COLO668 (cell line): ENCODE measurements around the gene RPUSD2.
"Not testable (repeated sequence)": the region's sequence is repeated elsewhere in the genome, so short reads cannot be mapped to it uniquely, and the experiment has no call there.

Source experiments
- DNase-seq: peaks from one replicate; lab custom pipeline; 2025; ENCODE audit not compliant: unreplicated experiment; lab: John Stamatoyannopoulos, UW

RPUSD2 gene

GRCh38 chr15:40564591-40565332, 4.3 kb upstream of the RPUSD2 start, which contains the start of gene CCDC32:
CCDC32 (minus strand) TSS chr15:40565042; CDS start chr15:40563015, 2,027 bp downstream.
- DNase-seq: peak; percentile 97

GRCh38 chr15:40565333-40566238, 3.5 kb upstream of the RPUSD2 start:
- no peak for DNase-seq

GRCh38 chr15:40567111-40567510, 2.0 kb upstream of the RPUSD2 start:
- peak; percentile 10 for DNase-seq

- DNase-seq: no peak
Measured at GRCh38 chr15:40575113-40575512, 6.0 kb downstream of the RPUSD2 start.

- not testable (repeated sequence) for DNase-seq
Measured at GRCh38 chr15:40576914-40577313, 7.8 kb downstream of the RPUSD2 start.

GRCh38 chr15:40578892-40579291, 9.8 kb downstream of the RPUSD2 start:
- DNase-seq: no peak

- DNase-seq: not testable (repeated sequence)
Measured at GRCh38 chr15:40581796-40582195, 12.7 kb downstream of the RPUSD2 start.

GRCh38 chr15:40582726-40583246, 13.7 kb downstream of the RPUSD2 start:
- peak; percentile 53 for DNase-seq

- no peak for DNase-seq
Measured at GRCh38 chr15:40584191-40584590, 15.1 kb downstream of the RPUSD2 start.

GRCh38 chr15:40590667-40591050, 21.6 kb downstream of the RPUSD2 start:
- no peak for DNase-seq

- no peak for DNase-seq
Measured at GRCh38 chr15:40591389-40591788, 22.3 kb downstream of the RPUSD2 start.

GRCh38 chr15:40593165-40593564, 24.1 kb downstream of the RPUSD2 start:
- DNase-seq: no peak

- peak; percentile 89 for DNase-seq
Measured at GRCh38 chr15:40593588-40594428, 24.7 kb downstream of the RPUSD2 start, which contains the start of gene KNL1. KNL1 (plus strand) TSS chr15:40594249; CDS start chr15:40602932, 8,683 bp downstream.

- DNase-seq: peak; percentile 75
Measured at GRCh38 chr15:40594429-40594836, 25.3 kb downstream of the RPUSD2 start.

GRCh38 chr15:40595219-40595618, 26.1 kb downstream of the RPUSD2 start:
- DNase-seq: no peak

- no peak for DNase-seq
Measured at GRCh38 chr15:40595773-40596172, 26.7 kb downstream of the RPUSD2 start.

GRCh38 chr15:40597024-40597423, 27.9 kb downstream of the RPUSD2 start:
- DNase-seq: no peak

GRCh38 chr15:40598126-40598525, 29.0 kb downstream of the RPUSD2 start:
- DNase-seq: no peak

- no peak for DNase-seq
Measured at GRCh38 chr15:40598672-40599071, 29.6 kb downstream of the RPUSD2 start.

- no peak for DNase-seq
Measured at GRCh38 chr15:40600956-40601355, 31.9 kb downstream of the RPUSD2 start.

- no peak for DNase-seq
Measured at GRCh38 chr15:40603935-40604334, 34.8 kb downstream of the RPUSD2 start.
